Measurements from ENCODE around the gene MYO15A.

The MYO15A gene

GRCh38 chr17:18224387-18225120 lies 116.0 kb downstream of the MYO15A start:
- DNase-seq, result no peak

GRCh38 chr17:18225121-18225641 lies 116.6 kb downstream of the MYO15A start, which contains the start of gene LLGL1:
LLGL1 (plus strand) TSS chr17:18225635; CDS start chr17:18225683, 48 bp downstream.
- DNase-seq, result peak; percentile 99

GRCh38 chr17:18225642-18226283 lies 117.2 kb downstream of the MYO15A start:
- DNase-seq, result no peak

- peak; percentile 21 for DNase-seq
Observed at GRCh38 chr17:18226284-18226945, 117.9 kb downstream of the MYO15A start.

GRCh38 chr17:18227635-18228034 lies 119.1 kb downstream of the MYO15A start:
- DNase-seq, result no peak

- no peak for DNase-seq
Observed at GRCh38 chr17:18228176-18228682, 119.7 kb downstream of the MYO15A start.

- no peak for DNase-seq
Observed at GRCh38 chr17:18229254-18229653, 120.7 kb downstream of the MYO15A start.

All from suppressor macrophage treated with lipopolysaccharide for 4 hours (primary cell).